Stimulated activated CD8-positive, alpha-beta memory T cell treated with anti-CD3 and anti-CD28 coated beads, Interleukin-7, amount 100 ng/mL, for 48 hours (primary cell): ENCODE results near the gene SHISAL1.

Source experiments
- DNase-seq, 2 donors: peaks; one replicate each; pipeline ENCODE4 v3.0.0-alpha.2; 2020; ENCODE audit warnings: low read depth in 1 of 2; ENCODE audit errors: extremely low read depth in 1 of 2

The SHISAL1 gene

GRCh38 chr22:44344407-44344806, 31.7 kb upstream of the SHISAL1 start:
- no peak for DNase-seq

- DNase-seq, result no peak
These were observed 29.7 kb upstream of the SHISAL1 start for GRCh38 chr22:44342347-44342956.

- DNase-seq, result no peak
These were observed 28.9 kb upstream of the SHISAL1 start for GRCh38 chr22:44341431-44342346.

GRCh38 chr22:44340271-44341239, 27.8 kb upstream of the SHISAL1 start:
- DNase-seq, result no peak

GRCh38 chr22:44338906-44339305, 26.2 kb upstream of the SHISAL1 start:
- no peak for DNase-seq

GRCh38 chr22:44338177-44338810, 25.5 kb upstream of the SHISAL1 start:
- no peak for DNase-seq

GRCh38 chr22:44337678-44338004, 24.9 kb upstream of the SHISAL1 start:
- no peak for DNase-seq

GRCh38 chr22:44336962-44337677, 24.4 kb upstream of the SHISAL1 start:
- DNase-seq, result no peak

- DNase-seq, result no peak
These were observed 23.4 kb upstream of the SHISAL1 start for GRCh38 chr22:44335903-44336803.

- no peak for DNase-seq
These were observed 22.5 kb upstream of the SHISAL1 start for GRCh38 chr22:44335066-44335839.

GRCh38 chr22:44333847-44334635, 21.3 kb upstream of the SHISAL1 start:
- no peak for DNase-seq

- no peak for DNase-seq
These were observed 20.2 kb upstream of the SHISAL1 start for GRCh38 chr22:44332946-44333345.

GRCh38 chr22:44331881-44332714, 19.3 kb upstream of the SHISAL1 start:
- DNase-seq, result no peak

GRCh38 chr22:44330744-44331660, 18.3 kb upstream of the SHISAL1 start:
- DNase-seq, result no peak

GRCh38 chr22:44330188-44330743, 17.5 kb upstream of the SHISAL1 start:
- DNase-seq, result no peak
